Measurements from ENCODE around the gene APC2.

- TF ChIP-seq CTCF (conservative IDR thresholded peaks at IDR 0.05): no peak
- no peak for TF ChIP-seq EZH2 (IDR thresholded peaks at IDR 0.05; ENCODE audit: low read depth)
Observed at GRCh38 chr19:1514295-1514661, 64.4 kb downstream of the APC2 start.

All from PC-9 (cell line).